Fibroblast of lung (primary cell): ENCODE data around the gene PSMG4. TPM values are rescaled to one million over a fixed set of nuclear protein-coding genes. Genes with fewer than 3 reads are reported as not detected.
A peak's percentile ranks its signal among the peaks of the same experiment; 100 is the strongest.

Experiments
- DNase-seq, 2 donors: peaks; one replicate each; pipeline versions ENCODE4 v3.0.0 to v3.0.0-alpha.2; 2010; ENCODE audit warnings: low read depth in 2 of 2
- H2AFZ ChIP-seq: 2 replicates; pipeline ENCODE4 v1.5.1; 2012; ENCODE audit warnings: low read length, control low read depth, inconsistent platforms
- H3K27ac ChIP-seq: 2 replicates; pipeline ENCODE4 v1.5.1; 2011; ENCODE audit warnings: low read length, control low read depth; ENCODE audit not compliant: insufficient read depth
- H3K27me3 ChIP-seq: 2 replicates; pipeline ENCODE4 v1.5.1; 2011; ENCODE audit warnings: mild to moderate bottlenecking, low read length; ENCODE audit not compliant: control insufficient read depth, insufficient read depth
- H3K36me3 ChIP-seq: 2 replicates; pipeline ENCODE4 v1.5.1; 2011; ENCODE audit warnings: low read length; ENCODE audit not compliant: control insufficient read depth, insufficient read depth
- H3K4me1 ChIP-seq: 2 replicates; pipeline ENCODE4 v1.5.1; 2011; ENCODE audit warnings: low read length; ENCODE audit not compliant: control insufficient read depth, insufficient read depth; ENCODE audit errors: extremely low read depth
- H3K4me2 ChIP-seq: 2 replicates; pipeline ENCODE4 v1.5.1; 2011; ENCODE audit warnings: low read length, control low read depth; ENCODE audit not compliant: insufficient read depth; ENCODE audit errors: extremely low read depth
- H3K4me3 ChIP-seq, 4 experiments: fragments of 200-600 bp in 1 of 4; sonication (generic) in 1 of 4; replicated peaks in 1 of 4; 2 replicates each; pipeline ENCODE4 v1.5.1; 2011 to 2016; ENCODE audit warnings: low read length in 4 of 4, low read depth in 3 of 4, mild to moderate bottlenecking in 3 of 4, control low read depth in 2 of 4, inconsistent platforms in 1 of 4, mixed read lengths in 1 of 4; ENCODE audit not compliant: insufficient read depth in 1 of 4; ENCODE audit errors: control extremely low read depth in 1 of 4
- H3K79me2 ChIP-seq: 2 replicates; pipeline ENCODE4 v1.5.1; 2012; ENCODE audit warnings: mild to moderate bottlenecking, low read length, inconsistent platforms; ENCODE audit not compliant: control insufficient read depth, insufficient read depth
- H3K9ac ChIP-seq: 2 replicates; pipeline ENCODE4 v1.5.1; 2011; ENCODE audit warnings: mild to moderate bottlenecking, low read length, control low read depth; ENCODE audit not compliant: insufficient read depth
- H3K9me3 ChIP-seq: 2 replicates; pipeline ENCODE4 v1.5.1; 2012; ENCODE audit warnings: low read depth, low read length; ENCODE audit not compliant: control insufficient read depth, insufficient read depth
- H4K20me1 ChIP-seq: 2 replicates; pipeline ENCODE4 v1.5.1; 2011; ENCODE audit warnings: low read length; ENCODE audit not compliant: control insufficient read depth, insufficient read depth; ENCODE audit errors: extremely low read depth
- EZH2 ChIP-seq: IDR thresholded peaks from 2 replicates; pipeline ENCODE4 v1.5.1; 2012; ENCODE audit warnings: low read length, control low read depth, mild to moderate bottlenecking; ENCODE audit errors: missing control alignments
- polyA plus RNA-seq, 2 donors: library from polyadenylated mRNA; depleted of rRNA in 1 of 2; stranded (reverse) in 1 of 2; unstranded in 1 of 2; fragments of >200 nt; gene quantifications; 2 replicates each; pipeline ENCODE4 v1.2.1, GENCODE V29; 2011 to 2012; ENCODE audit warnings: missing spikeins in 1 of 2
- total RNA-seq: library from RNA; depleted of rRNA; stranded (reverse); fragments of >200 nt; gene quantifications from 2 replicates; pipeline ENCODE4 v1.2.1, GENCODE V29; 2014
- TF ChIP-seq, protein P1 (sequence below), 2 donors: IDR thresholded peaks in 1 of 2; conservative IDR thresholded peaks in 1 of 2; 1 replicate in 1 of 2; 2 replicates in 1 of 2; pipeline ENCODE4 v1.5.1; 2011 to 2012; ENCODE audit warnings: low read length in 2 of 2, control low read depth in 1 of 2, inconsistent platforms in 1 of 2, low read depth in 1 of 2, mild to moderate bottlenecking in 1 of 2

PSMG4 gene
- total and polyA plus RNA-seq, 2 donors (not counting 1 experiment from before 2014, with no cell fraction given) = 12.5 to 34.2 TPM

DNA sequence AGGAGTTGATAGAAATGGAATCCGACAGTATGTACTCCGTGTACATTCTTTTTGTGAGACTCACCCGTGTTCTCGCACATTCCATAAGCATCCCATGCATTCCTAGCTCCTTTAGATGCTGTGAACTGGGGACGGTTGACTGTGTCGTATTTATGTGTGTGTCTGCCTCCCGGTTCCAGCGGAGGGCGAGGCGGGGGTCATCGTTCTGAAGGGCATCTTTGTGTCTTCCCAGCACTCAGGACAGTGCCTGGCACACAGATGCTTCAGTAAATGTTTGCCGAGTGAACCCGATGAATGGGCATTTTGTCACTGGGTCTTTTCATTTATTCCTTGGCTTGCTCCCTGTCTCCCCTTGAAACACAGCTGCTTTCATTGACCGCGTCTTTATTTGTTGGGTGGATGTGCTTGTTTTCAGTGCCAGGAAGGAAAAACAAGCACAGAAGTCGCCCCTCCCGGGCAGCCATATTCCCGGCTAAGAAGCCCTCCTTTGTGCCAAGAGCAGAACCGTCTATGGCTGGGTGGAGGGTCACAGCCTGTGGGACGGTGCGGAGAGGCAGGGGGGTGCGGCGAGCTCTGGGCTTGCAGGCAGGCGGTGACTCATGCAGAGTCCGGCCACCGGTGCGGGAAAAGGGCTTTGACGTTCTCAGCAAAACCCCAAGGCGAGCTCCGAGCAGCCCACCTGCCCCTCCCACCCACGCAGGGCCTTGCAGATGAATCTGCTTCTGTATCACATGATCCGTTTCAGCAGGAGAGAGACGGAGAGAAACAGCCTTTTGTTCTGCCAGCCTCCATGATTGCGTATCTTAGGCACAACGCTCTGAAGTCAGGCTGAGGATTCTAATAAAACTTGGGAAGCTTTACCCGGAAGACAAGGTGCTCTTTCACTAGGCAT, 11.2 kb upstream of the PSMG4 start:
- H3K4me1 ChIP-seq = peaks cover 11% of the 10 kb centered on the region
- H3K79me2 ChIP-seq = no peaks in the 10 kb centered on the region
- peaks cover 3% of the 10 kb centered on the region for H3K27me3 ChIP-seq
- no peaks in the 10 kb centered on the region for H3K36me3 ChIP-seq
- H3K27ac ChIP-seq = peak overlapping the region; percentile 8
- H2AFZ ChIP-seq = peak overlapping the region; percentile 69
- H3K9ac ChIP-seq = no peak overlapping the region
- H3K4me2 ChIP-seq = peak overlapping the region; percentile 95
- peak overlapping the region; percentile 27 to 44 (median 36) for H3K4me3 ChIP-seq
- H4K20me1 ChIP-seq = no peaks in the 10 kb centered on the region
- no peaks in the 10 kb centered on the region for H3K9me3 ChIP-seq
- TF ChIP-seq EZH2 = no peak
- TF ChIP-seq, protein P1, sequence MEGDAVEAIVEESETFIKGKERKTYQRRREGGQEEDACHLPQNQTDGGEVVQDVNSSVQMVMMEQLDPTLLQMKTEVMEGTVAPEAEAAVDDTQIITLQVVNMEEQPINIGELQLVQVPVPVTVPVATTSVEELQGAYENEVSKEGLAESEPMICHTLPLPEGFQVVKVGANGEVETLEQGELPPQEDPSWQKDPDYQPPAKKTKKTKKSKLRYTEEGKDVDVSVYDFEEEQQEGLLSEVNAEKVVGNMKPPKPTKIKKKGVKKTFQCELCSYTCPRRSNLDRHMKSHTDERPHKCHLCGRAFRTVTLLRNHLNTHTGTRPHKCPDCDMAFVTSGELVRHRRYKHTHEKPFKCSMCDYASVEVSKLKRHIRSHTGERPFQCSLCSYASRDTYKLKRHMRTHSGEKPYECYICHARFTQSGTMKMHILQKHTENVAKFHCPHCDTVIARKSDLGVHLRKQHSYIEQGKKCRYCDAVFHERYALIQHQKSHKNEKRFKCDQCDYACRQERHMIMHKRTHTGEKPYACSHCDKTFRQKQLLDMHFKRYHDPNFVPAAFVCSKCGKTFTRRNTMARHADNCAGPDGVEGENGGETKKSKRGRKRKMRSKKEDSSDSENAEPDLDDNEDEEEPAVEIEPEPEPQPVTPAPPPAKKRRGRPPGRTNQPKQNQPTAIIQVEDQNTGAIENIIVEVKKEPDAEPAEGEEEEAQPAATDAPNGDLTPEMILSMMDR (conservative IDR thresholded peaks at IDR 0.05 in 1 of 2, IDR thresholded peaks at IDR 0.05 in 1 of 2; ENCODE audit: low read depth in 1 of 2, low read length in 2 of 2) = no peak
- DNase-seq = peak; percentile 80 to 98

DNA sequence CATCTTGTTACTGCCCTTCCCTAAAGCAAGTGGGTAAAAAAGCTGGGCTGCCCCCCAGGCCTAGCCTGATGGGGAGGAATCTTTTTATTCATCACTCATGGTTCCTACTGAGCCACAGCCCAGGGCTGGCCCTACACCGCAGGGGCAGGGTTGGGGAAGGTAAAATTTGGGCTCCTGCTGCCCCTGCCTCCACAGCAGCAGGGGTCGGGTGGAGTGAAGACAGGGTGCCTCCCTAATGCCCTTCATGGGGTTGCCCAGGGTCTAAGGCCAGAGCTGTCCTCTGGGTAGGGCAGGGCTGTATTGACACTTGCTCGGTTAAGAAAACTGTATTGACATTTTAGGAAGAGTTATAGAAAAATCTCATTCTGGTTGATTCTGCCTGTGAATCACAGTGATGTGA, 8.9 kb upstream of the PSMG4 start:
- TF ChIP-seq, protein P1 (conservative IDR thresholded peaks at IDR 0.05 in 1 of 2, IDR thresholded peaks at IDR 0.05 in 1 of 2; ENCODE audit: low read depth in 1 of 2, low read length in 2 of 2) = no peak
- no peak for TF ChIP-seq EZH2
- no peaks in the 10 kb centered on the region for H3K36me3 ChIP-seq
- H3K4me1 ChIP-seq = peaks cover 11% of the 10 kb centered on the region
- no peak for DNase-seq
- H3K9me3 ChIP-seq = no peaks in the 10 kb centered on the region
- H2AFZ ChIP-seq = no peak overlapping the region
- no peak overlapping the region for H3K4me3 ChIP-seq
- H3K79me2 ChIP-seq = no peaks in the 10 kb centered on the region
- H3K27me3 ChIP-seq = peaks cover under 1% of the 10 kb centered on the region
- H3K4me2 ChIP-seq = no peak overlapping the region
- H4K20me1 ChIP-seq = no peaks in the 10 kb centered on the region
- no peak overlapping the region for H3K9ac ChIP-seq
- H3K27ac ChIP-seq = no peak overlapping the region

DNA sequence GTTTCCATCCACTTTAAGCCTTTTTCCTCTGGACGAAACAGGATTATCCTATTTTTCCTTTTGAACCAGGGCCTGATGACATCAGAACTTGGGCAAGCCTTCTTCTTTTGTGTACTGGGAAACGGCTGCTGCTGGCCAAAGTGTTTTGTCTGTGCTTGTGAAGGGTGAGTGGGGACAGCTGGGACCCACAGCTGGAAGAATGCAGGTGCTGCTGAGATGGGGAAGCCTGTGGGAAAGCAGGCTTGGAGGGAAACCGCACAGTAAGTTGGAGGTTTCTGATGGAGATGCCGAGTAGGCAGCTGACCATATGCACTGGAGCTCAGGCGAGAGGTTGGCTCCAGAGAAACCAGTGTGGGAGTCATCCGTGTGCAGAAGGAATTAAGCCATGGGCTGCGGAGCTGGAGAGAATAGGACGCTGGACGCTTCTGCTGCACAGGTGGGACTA, 8.5 kb upstream of the PSMG4 start:
- H3K9ac ChIP-seq = no peak overlapping the region
- H2AFZ ChIP-seq = no peak overlapping the region
- no peak for TF ChIP-seq EZH2
- TF ChIP-seq, protein P1 (conservative IDR thresholded peaks at IDR 0.05 in 1 of 2, IDR thresholded peaks at IDR 0.05 in 1 of 2; ENCODE audit: low read depth in 1 of 2, low read length in 2 of 2) = no peak
- no peak overlapping the region for H3K4me3 ChIP-seq
- H3K27me3 ChIP-seq = peaks cover 4% of the 10 kb centered on the region
- DNase-seq = peak in 1 of 2 donors; percentile 46
- H4K20me1 ChIP-seq = no peaks in the 10 kb centered on the region
- H3K9me3 ChIP-seq = no peaks in the 10 kb centered on the region
- H3K36me3 ChIP-seq = no peaks in the 10 kb centered on the region
- H3K79me2 ChIP-seq = no peaks in the 10 kb centered on the region
- H3K4me2 ChIP-seq = no peak overlapping the region
- peaks cover 11% of the 10 kb centered on the region for H3K4me1 ChIP-seq
- no peak overlapping the region for H3K27ac ChIP-seq
